IMR-90 (cell line): Measurements from ENCODE around the gene RAB27B. TPM values are rescaled to one million over a fixed set of nuclear protein-coding genes. Genes with fewer than 3 reads are reported as not detected.

ENCODE experiments used
- ATAC-seq: fragments of 200-7000 bp; cut with Tn5 transposase; 2 replicates; pipeline ENCODE4 v1.9.1; 2020; ENCODE audit warnings: low read depth, mild to moderate bottlenecking, moderate library complexity
- BruUV-seq: library from RNA; stranded (reverse); fragments of 400-500 nt; replicated peaks from 2 replicates; lab custom pipeline; 2021; lab: Mats Ljungman, UMichigan
- CTCF ChIA-PET: fragments of 300-600 bp; formaldehyde crosslinking; extraction: SDS; loops from one replicate; lab custom pipeline; 2021; ENCODE audit warnings: antibody characterized with exemption; lab: Yijun Ruan, JAX
- POLR2A ChIA-PET: fragments of 300-600 bp; sonication (Branson Sonifier 250); formaldehyde crosslinking; loops from one replicate; lab custom pipeline; 2022; ENCODE audit warnings: antibody characterized with exemption; ENCODE audit not compliant: unreplicated experiment; lab: Charles Lee
- DNase-seq: peaks from one replicate; pipeline ENCODE4 v3.0.0; 2013
- H2AFZ ChIP-seq: replicated peaks from 2 replicates; pipeline ENCODE3; 2013; ENCODE audit warnings: low read length, mild to moderate bottlenecking; ENCODE audit not compliant: poor library complexity
- H2AK5ac ChIP-seq: 2 replicates; pipeline ENCODE4 v1.6.1; 2013; ENCODE audit warnings: low read depth, low read length, inconsistent platforms
- H2AK9ac ChIP-seq: replicated peaks from 2 replicates; pipeline ENCODE3; 2013; ENCODE audit warnings: mild to moderate bottlenecking, low read depth, low read length, moderate library complexity; ENCODE audit not compliant: poor library complexity
- H2BK120ac ChIP-seq: 2 replicates; pipeline ENCODE4 v1.6.1; 2013; ENCODE audit warnings: low read depth, low read length, inconsistent platforms
- H2BK15ac ChIP-seq: 3 replicates; pipeline ENCODE4 v1.6.1; 2013; ENCODE audit warnings: low read depth, low read length, inconsistent platforms
- H2BK20ac ChIP-seq: 2 replicates; pipeline ENCODE4 v1.6.1; 2013; ENCODE audit warnings: low read depth, mild to moderate bottlenecking, inconsistent platforms, low read length, moderate library complexity
- H2BK5ac ChIP-seq: 2 replicates; pipeline ENCODE4 v1.6.1; 2013; ENCODE audit warnings: mild to moderate bottlenecking, low read depth, low read length, inconsistent platforms; ENCODE audit not compliant: poor library complexity, severe bottlenecking
- H3K14ac ChIP-seq: replicated peaks from 2 replicates; pipeline ENCODE4 v1.6.1; 2013; ENCODE audit warnings: low read depth, low read length, inconsistent platforms
- H3K18ac ChIP-seq: 2 replicates; pipeline ENCODE4 v1.6.1; 2013; ENCODE audit warnings: low read depth, low read length, control low read depth
- H3K23ac ChIP-seq: 2 replicates; pipeline ENCODE4 v1.6.1; 2013; ENCODE audit warnings: low read depth, low read length, inconsistent platforms
- H3K27ac ChIP-seq: 2 replicates; pipeline ENCODE4 v1.5.1; 2013; ENCODE audit warnings: mild to moderate bottlenecking, control low read depth, low read length; ENCODE audit not compliant: insufficient read depth
- H3K27me3 ChIP-seq: 2 replicates; pipeline ENCODE4 v1.6.1; 2013; ENCODE audit warnings: low read length; ENCODE audit not compliant: control insufficient read depth, insufficient read depth
- H3K36me3 ChIP-seq: 2 replicates; pipeline ENCODE4 v1.6.1; 2013; ENCODE audit warnings: low read length, mixed read lengths; ENCODE audit not compliant: control insufficient read depth, insufficient read depth
- H3K4ac ChIP-seq: 2 replicates; pipeline ENCODE4 v1.6.1; 2013; ENCODE audit warnings: low read depth, low read length, inconsistent platforms
- H3K4me1 ChIP-seq: 2 replicates; pipeline ENCODE4 v1.6.1; 2013; ENCODE audit warnings: low read length, mixed read lengths; ENCODE audit not compliant: control insufficient read depth, insufficient read depth
- H3K4me2 ChIP-seq: 2 replicates; pipeline ENCODE4 v1.6.1; 2013; ENCODE audit warnings: low read depth, mild to moderate bottlenecking, control low read depth, low read length, moderate library complexity
- H3K4me3 ChIP-seq: 2 replicates; pipeline ENCODE4 v1.5.1; 2013; ENCODE audit warnings: low read depth, mild to moderate bottlenecking, control low read depth, low read length, moderate library complexity; ENCODE audit not compliant: insufficient read depth
- H3K56ac ChIP-seq: 2 replicates; pipeline ENCODE4 v1.6.1; 2013; ENCODE audit warnings: low read length, inconsistent platforms; ENCODE audit not compliant: insufficient read depth; ENCODE audit errors: extremely low read depth
- H3K79me1 ChIP-seq, 2 experiments: 2 replicates each; pipeline ENCODE4 v1.6.1; 2013; ENCODE audit warnings: low read length in 2 of 2, inconsistent platforms in 1 of 2, low read depth in 1 of 2
- H3K9ac ChIP-seq: 2 replicates; pipeline ENCODE4 v1.6.1; 2013; ENCODE audit warnings: low read depth, low read length, control low read depth
- H3K9me1 ChIP-seq: 2 replicates; pipeline ENCODE4 v1.6.1; 2013; ENCODE audit warnings: low read length, inconsistent platforms; ENCODE audit not compliant: insufficient read depth
- H3K9me3 ChIP-seq: 2 replicates; pipeline ENCODE4 v1.6.1; 2013; ENCODE audit warnings: low read length; ENCODE audit not compliant: control insufficient read depth, insufficient read depth
- H4K20me1 ChIP-seq: 2 replicates; pipeline ENCODE4 v1.6.1; 2013; ENCODE audit warnings: low read length, inconsistent platforms; ENCODE audit not compliant: insufficient read depth
- H4K5ac ChIP-seq: 2 replicates; pipeline ENCODE4 v1.6.1; 2013; ENCODE audit warnings: mild to moderate bottlenecking, low read depth, low read length, control low read depth
- H4K8ac ChIP-seq, 2 experiments: 2 replicates each; pipeline ENCODE4 v1.6.1; 2013; ENCODE audit warnings: low read depth in 2 of 2, low read length in 2 of 2, control low read depth in 1 of 2, inconsistent platforms in 1 of 2
- H4K91ac ChIP-seq: 2 replicates; pipeline ENCODE4 v1.6.1; 2013; ENCODE audit warnings: low read depth, low read length, inconsistent platforms; ENCODE audit not compliant: insufficient read depth
- MAFK ChIP-seq: IDR thresholded peaks from 2 replicates; pipeline ENCODE4 v1.6.1; 2012; ENCODE audit warnings: low read depth, low read length, improper control_type of control experiment
- RAD21 ChIP-seq: IDR thresholded peaks from 2 replicates; pipeline ENCODE4 v1.6.1; 2012; ENCODE audit warnings: low read length, improper control_type of control experiment
- WGBS, 2 experiments: methylation state at CpG; one replicate each; pipeline versions ENCODE4 v1.1.5 to v1.1.7; 2013; ENCODE audit warnings: missing lambda C conversion rate in 2 of 2; ENCODE audit not compliant: insufficient read length in 1 of 2; ENCODE audit errors: extremely low coverage in 2 of 2; 5-methylcytosine and 5-hydroxymethylcytosine counted together
- dilution Hi-C: fragments of 300-500 bp; cut with HindIII; formaldehyde crosslinking; loops from one replicate; pipeline ENCODE4 v1.14.3; 2018; ENCODE audit warnings: low sequenced_read_pairs; ENCODE audit not compliant: unreplicated experiment
- in situ Hi-C: fragments of 300-500 bp; cut with MboI; formaldehyde crosslinking; loops from 3 replicates; pipeline ENCODE4 v1.14.3; 2019; ENCODE audit warnings: low sequenced_read_pairs, inconsistent platforms, mixed read lengths
- intact Hi-C: fragments of 100-400 bp; cut with micrococcal nuclease; formaldehyde crosslinking; loops from 2 replicates; pipeline ENCODE4 v1.10.0; 2022
- polyA plus RNA-seq, 3 experiments: library from polyadenylated mRNA; depleted of rRNA; stranded (reverse); fragments of >200 nt; gene quantifications; 2 replicates each; pipeline ENCODE4 v1.2.3, GENCODE V29; 2012; ENCODE audit warnings: low replicate concordance in 1 of 3
- total RNA-seq: library from RNA; depleted of rRNA; stranded (reverse); fragments of >200 nt; gene quantifications from 2 replicates; pipeline ENCODE4 v1.2.3, GENCODE V29; 2012

RAB27B gene
- total and polyA plus RNA-seq, 2 of the 4 experiments (the other 2 are of a cell fraction) = 0.24 to 1.3 TPM

DNA sequence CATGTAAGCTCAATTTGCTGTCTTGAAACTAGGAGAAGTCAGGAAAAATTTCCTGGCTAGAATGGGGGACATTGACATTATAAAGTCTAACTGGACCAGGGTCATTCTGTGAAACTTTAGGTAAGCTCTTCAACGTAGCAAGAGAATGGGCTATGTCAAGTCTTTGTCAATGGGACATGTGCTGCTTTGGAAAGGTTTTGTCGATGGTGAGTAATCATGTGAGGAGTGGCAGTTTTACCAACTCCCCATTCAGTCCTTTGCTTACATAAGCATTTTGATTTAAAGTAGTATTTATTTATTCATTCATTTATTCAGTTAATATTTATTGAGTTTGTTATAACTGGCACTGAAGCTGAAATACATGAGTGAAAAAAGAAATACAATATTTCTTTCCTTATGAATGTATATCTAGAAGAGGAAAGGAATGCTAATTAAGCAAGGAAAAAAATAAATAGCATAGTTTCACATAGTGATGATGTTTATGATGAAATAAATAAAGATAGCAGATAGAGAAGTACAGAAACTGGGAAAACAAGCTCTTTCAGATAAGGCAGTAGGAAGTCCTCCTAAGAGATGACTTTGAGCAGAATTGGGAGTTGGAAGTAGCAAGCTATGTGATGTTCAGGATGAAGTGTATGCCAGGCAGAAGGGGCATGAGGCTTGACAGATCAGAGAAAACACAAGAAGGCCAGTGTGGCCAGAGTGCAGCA is 25.4 kb upstream of the RAB27B start:
- Histone ChIP-seq H3K9me3 (no peaks in the 10 kb centered on the region), H4K91ac (peak overlapping the region; percentile 12; the same call in 1 of the 2 replicates), H2AFZ (no peak overlapping the region), H2BK120ac (no peak overlapping the region), H2BK15ac (peak overlapping the region; percentile 70; the same call in 2 of the 3 replicates), H3K9ac (no peak overlapping the region), H4K20me1 (no peaks in the 10 kb centered on the region), H3K4me2 (no peak overlapping the region), H3K27me3 (no peaks in the 10 kb centered on the region), H3K9me1 (no peaks in the 10 kb centered on the region), H3K18ac (peak overlapping the region; percentile 69; the same call in 1 of the 2 replicates), H3K4ac (0 out of 2 replicates have a peak overlapping the region, but pooled peaks have one; percentile 9), H3K4me1 (peaks cover 6% of the 10 kb centered on the region; the same call in 1 of the 2 replicates), H3K56ac (no peak overlapping the region), H3K79me1 (no peaks in the 10 kb centered on the region), H2BK5ac (no peak overlapping the region), H3K27ac (peak overlapping the region; percentile 68; the same call in 1 of the 2 replicates), H2AK9ac (no peak overlapping the region), H3K4me3 (no peak overlapping the region), H4K8ac (no peak overlapping the region), H3K14ac (no peak overlapping the region), H2AK5ac (peak overlapping the region; percentile 11; the same call in 1 of the 2 replicates), H3K36me3 (no peaks in the 10 kb centered on the region), H3K23ac (no peak overlapping the region), H4K5ac (no peak overlapping the region; the same call in 1 of the 2 replicates), H2BK20ac (no peak overlapping the region)
- TF ChIP-seq RAD21 (no peak), MAFK (peak; percentile 40; the same call in 1 of the 2 replicates)
- POLR2A ChIA-PET = no interaction called here
- ATAC-seq = peak; percentile 30
- no TSS peak for BruUV-seq
- WGBS, 2 experiments = no CpG with 5 or more reads among the region's 2 CpGs
- dilution Hi-C loops = no loop called here
- in situ Hi-C loops = no loop called here
- intact Hi-C loops = no loop called here
- CTCF ChIA-PET = no interaction called here
- DNase-seq = no peak
